Activated CD8-positive, alpha-beta memory T cell treated with anti-CD3 and anti-CD28 coated beads, Interleukin-2, amount 10 ng/mL, durations not matched to agents 7 days and 5 days (primary cell): ENCODE measurements around the gene PARP1. TPM values are rescaled to one million over a fixed set of nuclear protein-coding genes. Genes with fewer than 3 reads are reported as not detected.
A peak's percentile ranks its signal among the peaks of the same experiment; 100 is the strongest.

Source experiments
- ATAC-seq: fragments of 150-1000 bp; cut with Tn5 transposase; one replicate; pipeline ENCODE4 v1.10.0; 2021; ENCODE audit warnings: moderate library complexity
- CTCF ChIA-PET: fragments of 350-600 bp; sonication (Branson Sonifier 250); formaldehyde crosslinking; loops from one replicate; lab custom pipeline; 2021; ENCODE audit warnings: antibody characterized with exemption; lab: Charles Lee
- DNase-seq: peaks from one replicate; pipeline ENCODE4 v3.0.0-alpha.2; 2020
- H3K27ac Mint-ChIP-seq: one replicate; pipeline ENCODE4 v1.8.0; 2021; ENCODE audit warnings: mild to moderate bottlenecking, mixed read lengths
- H3K27me3 Mint-ChIP-seq: one replicate; pipeline ENCODE4 v1.8.0; 2021; ENCODE audit warnings: mixed read lengths
- H3K36me3 Mint-ChIP-seq: one replicate; pipeline ENCODE4 v1.8.0; 2021; ENCODE audit warnings: mild to moderate bottlenecking, mixed read lengths
- H3K4me1 Mint-ChIP-seq: one replicate; pipeline ENCODE4 v1.8.0; 2021; ENCODE audit warnings: mixed read lengths
- H3K4me3 Mint-ChIP-seq: one replicate; pipeline ENCODE4 v1.8.0; 2021; ENCODE audit warnings: mild to moderate bottlenecking, moderate library complexity, mixed read lengths
- H3K9me3 Mint-ChIP-seq: one replicate; pipeline ENCODE4 v1.8.0; 2022; ENCODE audit warnings: low read depth, mixed read lengths
- total RNA-seq, 2 experiments: library from RNA; stranded (reverse); gene quantifications; one replicate each; pipeline ENCODE4 v1.2.3, GENCODE V29; 2021

Gene PARP1
- 100 to 1,000 TPM; 185 to 207 TPM for total RNA-seq

DNA sequence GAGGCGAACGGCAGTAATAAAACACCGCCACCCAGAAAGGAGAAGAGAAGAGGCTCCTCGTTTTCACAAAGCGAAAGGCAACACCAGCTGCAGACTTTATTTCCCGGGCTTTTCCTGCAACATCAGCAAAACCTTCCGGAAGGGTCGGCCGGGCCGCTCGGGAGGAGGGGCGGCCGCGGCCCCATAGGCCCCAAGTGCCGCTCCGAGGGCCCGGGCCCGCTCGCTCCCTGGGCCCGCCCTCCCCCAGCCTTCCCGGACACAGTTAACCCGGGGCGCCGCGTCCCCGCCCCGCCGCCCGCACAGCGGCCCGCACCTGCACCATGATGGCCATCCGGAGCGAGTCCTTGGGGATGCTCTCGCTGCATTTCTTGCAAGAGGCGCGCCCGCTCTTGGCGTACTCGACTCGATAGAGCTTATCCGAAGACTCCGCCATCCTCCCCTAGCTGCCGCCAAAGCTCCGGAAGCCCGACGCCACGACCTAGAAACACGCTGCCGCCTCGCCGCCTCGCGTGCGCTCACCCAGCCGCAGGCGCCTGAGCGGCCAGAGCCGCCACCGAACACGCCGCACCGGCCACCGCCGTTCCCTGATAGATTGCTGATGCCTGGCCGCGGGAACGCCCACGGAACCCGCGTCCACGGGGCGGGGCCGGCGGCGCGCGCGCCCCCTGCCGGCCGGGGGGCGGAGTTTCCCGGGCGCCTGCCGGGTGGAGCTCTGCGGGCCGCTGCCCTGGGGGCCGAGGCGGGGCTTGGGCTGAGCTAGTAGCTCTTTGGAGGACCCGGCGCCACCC lies at the start of gene PARP1:
Gene PARP1 (minus strand): TSS at position 597 of the 788 bp plus-strand sequence. CDS start 164 bp downstream, at position 433.
- H3K36me3 Mint-ChIP-seq, result peaks cover 7% of the 10 kb centered on the region
- ATAC-seq (peak; percentile 89), DNase-seq (peak; percentile 92)
- peaks cover 31% of the 10 kb centered on the region for H3K4me1 Mint-ChIP-seq
- peak within 1 kb of the TSS; percentile 99 for H3K4me3 Mint-ChIP-seq
- CTCF ChIA-PET, result interaction anchor here (0.6 to 6.6 kb wide), 35 partner anchors 8 to 1757 kb away, joined by 3 to 76 read pairs (median 4); partner anchors contain the start of genes LIN9 and STUM
- peaks cover 7% of the 10 kb centered on the region for H3K27me3 Mint-ChIP-seq
- H3K27ac Mint-ChIP-seq, result peak within 1 kb of the TSS; percentile 97
- no peaks in the 10 kb centered on the region for H3K9me3 Mint-ChIP-seq

DNA sequence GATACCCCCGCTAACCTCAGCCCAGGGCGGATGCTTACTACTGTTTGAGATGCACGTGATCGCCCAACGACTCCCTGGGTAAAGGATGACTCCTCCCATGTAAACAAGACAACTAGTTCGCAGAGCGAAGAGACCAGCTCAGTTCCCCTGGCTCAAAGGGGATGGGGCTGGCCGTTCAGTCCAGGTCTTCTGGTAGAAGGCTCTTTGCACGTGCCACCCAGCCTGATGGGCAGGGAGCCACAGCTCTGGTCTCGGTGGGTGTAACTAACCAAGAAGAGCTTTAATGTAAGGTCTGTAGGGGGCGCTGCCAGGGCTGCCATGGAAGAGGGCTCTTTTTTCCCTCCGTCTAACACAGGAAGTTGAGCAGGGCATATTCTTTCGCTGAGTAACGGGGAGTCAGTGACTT lies 49.4 kb upstream of the PARP1 start:
- DNase-seq, result peak; percentile 75
- peaks cover 2% of the 10 kb centered on the region for H3K27me3 Mint-ChIP-seq
- H3K4me3 Mint-ChIP-seq, result peak overlapping the region; percentile 69
- peak overlapping the region; percentile 87 for H3K27ac Mint-ChIP-seq
- ATAC-seq, result peak; percentile 92
- peaks cover 11% of the 10 kb centered on the region for H3K4me1 Mint-ChIP-seq
- H3K9me3 Mint-ChIP-seq, result no peaks in the 10 kb centered on the region
- H3K36me3 Mint-ChIP-seq, result no peaks in the 10 kb centered on the region
- CTCF ChIA-PET, result interaction anchor here (0.6 to 2.1 kb wide), 15 partner anchors 8 to 1868 kb away, joined by 3 to 18 read pairs (median 4); partner anchors contain the start of gene PARP1

- ATAC-seq (no peak), DNase-seq (no peak)
- CTCF ChIA-PET, result no interaction called here
- Mint-ChIP-seq H3K36me3 (no peaks in the 10 kb centered on the region), H3K4me3 (no peak overlapping the region), H3K4me1 (peaks cover 11% of the 10 kb centered on the region), H3K27ac (no peak overlapping the region), H3K9me3 (no peaks in the 10 kb centered on the region), H3K27me3 (peaks cover 2% of the 10 kb centered on the region)
Measured at GRCh38 chr1:226455843-226456242, 48.0 kb upstream of the PARP1 start.

DNA sequence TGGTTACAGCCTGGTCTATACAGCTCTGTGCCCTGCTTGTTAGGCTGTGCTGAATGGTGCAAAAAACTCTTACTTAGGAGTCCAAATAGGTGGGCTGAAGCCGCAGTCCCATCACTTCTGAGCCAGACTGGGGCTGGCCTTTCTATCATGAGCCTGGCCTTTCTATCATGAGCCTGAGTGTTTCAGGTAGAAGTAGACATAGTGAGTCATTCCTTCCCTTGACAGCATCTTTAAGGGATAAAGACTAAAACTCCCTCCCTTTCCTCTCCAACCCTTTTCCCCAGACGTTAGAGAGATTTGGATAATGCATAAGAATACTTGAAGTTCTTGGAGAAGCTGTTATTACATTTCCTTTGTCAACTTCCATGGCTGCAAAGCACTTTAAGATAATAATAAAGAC lies 46.5 kb upstream of the PARP1 start:
- no peak for DNase-seq
- H3K27me3 Mint-ChIP-seq, result no peaks in the 10 kb centered on the region
- H3K4me3 Mint-ChIP-seq, result no peak overlapping the region
- no peaks in the 10 kb centered on the region for H3K36me3 Mint-ChIP-seq
- no peaks in the 10 kb centered on the region for H3K9me3 Mint-ChIP-seq
- no peak for ATAC-seq
- peaks cover 11% of the 10 kb centered on the region for H3K4me1 Mint-ChIP-seq
- no peak overlapping the region for H3K27ac Mint-ChIP-seq
- CTCF ChIA-PET, result no interaction called here

DNA sequence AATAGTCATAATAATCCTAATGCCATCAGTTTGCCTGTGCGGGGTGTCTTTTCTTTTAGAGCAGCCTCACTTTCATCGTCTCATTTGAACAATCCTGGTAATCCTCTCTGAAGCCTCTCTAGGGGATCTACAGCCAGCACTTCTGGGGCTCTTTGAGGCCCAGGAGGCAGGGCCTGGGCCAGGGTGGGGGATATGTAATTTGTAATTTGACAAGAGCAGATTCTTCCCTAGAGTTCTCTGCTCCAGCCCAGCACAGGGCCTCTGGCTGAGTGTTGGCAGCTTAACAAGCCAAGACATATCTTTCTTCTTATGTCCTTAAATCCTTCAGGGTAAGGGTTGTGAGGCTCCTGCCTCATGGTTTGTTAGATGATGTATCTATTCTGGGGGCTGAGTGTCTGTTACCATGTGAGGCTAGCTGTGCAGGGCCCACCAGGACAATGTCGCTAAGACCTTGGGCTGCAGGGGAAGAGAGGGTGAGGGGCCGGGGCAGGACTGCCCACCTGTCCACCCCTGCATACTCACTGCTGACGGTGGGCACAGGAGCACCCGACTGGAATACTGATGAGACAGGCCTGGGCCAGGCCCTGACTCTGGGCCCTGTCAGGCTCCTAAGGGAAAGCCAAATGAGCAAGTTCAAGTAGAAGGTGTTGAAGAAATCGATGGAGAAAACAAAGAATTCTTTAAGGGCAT lies 45.3 kb upstream of the PARP1 start:
- H3K27me3 Mint-ChIP-seq, result peaks cover 8% of the 10 kb centered on the region
- CTCF ChIA-PET, result no interaction called here
- DNase-seq (no peak), ATAC-seq (no peak)
- H3K9me3 Mint-ChIP-seq, result no peaks in the 10 kb centered on the region
- H3K36me3 Mint-ChIP-seq, result no peaks in the 10 kb centered on the region
- no peak overlapping the region for H3K27ac Mint-ChIP-seq
- no peak overlapping the region for H3K4me3 Mint-ChIP-seq
- H3K4me1 Mint-ChIP-seq, result peaks cover 11% of the 10 kb centered on the region

DNA sequence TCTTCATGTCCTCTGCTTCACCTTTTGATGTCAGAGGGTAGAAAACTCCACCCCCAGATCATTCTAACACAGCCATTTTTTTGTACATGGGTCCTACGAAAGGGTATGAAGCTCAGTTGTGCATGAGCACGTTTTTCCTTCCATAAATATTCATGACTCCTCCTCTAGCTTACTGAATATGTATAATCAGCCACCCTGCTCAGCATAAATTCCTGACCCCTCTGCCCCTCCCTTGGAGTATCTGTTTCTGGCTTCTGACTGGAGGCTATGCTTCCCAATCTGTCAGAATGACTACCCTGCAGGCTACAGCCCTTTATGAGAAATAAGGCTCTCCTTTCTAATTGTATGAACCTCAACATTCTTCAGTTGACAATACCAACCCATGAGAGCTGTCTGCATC lies 42.8 kb upstream of the PARP1 start:
- H3K27ac Mint-ChIP-seq, result no peak overlapping the region
- DNase-seq (no peak), ATAC-seq (no peak)
- H3K9me3 Mint-ChIP-seq, result no peaks in the 10 kb centered on the region
- no peaks in the 10 kb centered on the region for H3K36me3 Mint-ChIP-seq
- CTCF ChIA-PET, result interaction anchor here (1.1 kb wide), 1 partner anchor 14 kb away, joined by 3 read pairs; no protein-coding TSS in a partner anchor
- peaks cover 7% of the 10 kb centered on the region for H3K4me1 Mint-ChIP-seq
- no peak overlapping the region for H3K4me3 Mint-ChIP-seq
- H3K27me3 Mint-ChIP-seq, result peaks cover 19% of the 10 kb centered on the region

GRCh38 chr1:226449823-226450222 lies 41.9 kb upstream of the PARP1 start:
- H3K36me3 Mint-ChIP-seq, result peaks cover 1% of the 10 kb centered on the region
- H3K27me3 Mint-ChIP-seq, result peaks cover 19% of the 10 kb centered on the region
- no peak overlapping the region for H3K4me3 Mint-ChIP-seq
- CTCF ChIA-PET, result interaction anchor here (1.1 to 1.7 kb wide), 2 partner anchors 8 to 15 kb away, joined by 3 to 7 read pairs; no protein-coding TSS in a partner anchor
- no peak overlapping the region for H3K27ac Mint-ChIP-seq
- H3K9me3 Mint-ChIP-seq, result no peaks in the 10 kb centered on the region
- ATAC-seq, result no peak
- no peak for DNase-seq
- peaks cover 16% of the 10 kb centered on the region for H3K4me1 Mint-ChIP-seq

- peaks cover 28% of the 10 kb centered on the region for H3K4me1 Mint-ChIP-seq
- H3K36me3 Mint-ChIP-seq, result peaks cover 1% of the 10 kb centered on the region
- H3K27ac Mint-ChIP-seq, result no peak overlapping the region
- ATAC-seq (no peak), DNase-seq (no peak)
- no peak overlapping the region for H3K4me3 Mint-ChIP-seq
- H3K9me3 Mint-ChIP-seq, result no peaks in the 10 kb centered on the region
- CTCF ChIA-PET, result interaction anchor here (1.7 kb wide), 1 partner anchor 10 kb away, joined by 7 read pairs; no protein-coding TSS in a partner anchor
- peaks cover 32% of the 10 kb centered on the region for H3K27me3 Mint-ChIP-seq
Measured at GRCh38 chr1:226447932-226448665, 40.2 kb upstream of the PARP1 start.

- ATAC-seq (no peak), DNase-seq (no peak)
- Mint-ChIP-seq H3K27me3 (peaks cover 41% of the 10 kb centered on the region), H3K9me3 (no peaks in the 10 kb centered on the region), H3K4me3 (no peak overlapping the region), H3K27ac (no peak overlapping the region), H3K36me3 (peaks cover 1% of the 10 kb centered on the region), H3K4me1 (peaks cover 28% of the 10 kb centered on the region)
- CTCF ChIA-PET, result interaction anchor here (0.9 to 2.1 kb wide), 5 partner anchors 11 to 38 kb away, joined by 3 to 9 read pairs (median 3); partner anchors contain the start of gene PARP1
Measured at GRCh38 chr1:226446094-226446493, 38.2 kb upstream of the PARP1 start.

DNA sequence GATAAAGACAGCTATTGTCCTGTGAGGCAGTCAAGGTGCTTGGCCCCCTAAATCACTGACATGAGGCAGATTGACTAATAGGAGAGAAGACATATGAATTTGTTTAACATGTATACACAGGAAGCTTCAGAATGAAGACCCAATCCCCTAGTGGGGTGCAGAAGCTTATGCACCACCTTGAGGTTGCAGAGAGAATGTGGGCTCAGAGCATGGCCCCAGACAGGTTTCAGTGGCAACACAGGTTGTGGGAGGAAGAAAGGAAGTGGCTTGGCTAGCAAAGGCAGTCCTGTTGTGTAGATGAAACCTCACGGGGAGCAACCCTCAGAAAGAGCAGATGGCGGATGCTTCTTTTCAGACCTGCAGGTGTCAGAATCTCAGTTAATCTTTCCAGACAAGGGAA lies 37.0 kb upstream of the PARP1 start:
- CTCF ChIA-PET, result interaction anchor here (1.0 to 4.0 kb wide), 10 partner anchors 13 to 182 kb away, joined by 3 to 40 read pairs (median 6); partner anchors contain the start of genes LIN9 and PARP1
- DNase-seq, result peak; percentile 93
- H3K4me1 Mint-ChIP-seq, result peaks cover 30% of the 10 kb centered on the region
- H3K9me3 Mint-ChIP-seq, result no peaks in the 10 kb centered on the region
- ATAC-seq, result peak; percentile 97
- H3K4me3 Mint-ChIP-seq, result peak overlapping the region; percentile 23
- peaks cover 4% of the 10 kb centered on the region for H3K36me3 Mint-ChIP-seq
- H3K27me3 Mint-ChIP-seq, result peaks cover 49% of the 10 kb centered on the region
- H3K27ac Mint-ChIP-seq, result peak overlapping the region; percentile 76

DNA sequence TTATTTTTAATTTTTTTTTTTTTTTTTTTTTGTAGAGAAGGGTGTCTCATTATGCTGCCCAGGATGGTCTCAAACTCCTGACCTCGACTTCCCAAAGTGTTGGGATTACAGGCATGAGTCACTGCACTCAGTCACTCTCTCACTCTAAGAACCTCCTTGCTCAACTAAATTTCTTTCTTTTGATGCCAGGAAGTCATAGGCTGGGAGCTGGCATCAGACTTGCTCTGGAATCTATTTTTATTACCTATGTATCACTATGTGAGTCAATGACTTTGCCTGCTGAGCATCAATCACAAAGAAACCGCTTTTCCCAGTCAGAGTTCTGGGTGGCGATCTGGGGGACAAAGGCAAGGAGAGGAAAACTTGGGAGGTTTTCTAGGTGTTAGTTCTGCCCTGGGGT lies 35.5 kb upstream of the PARP1 start:
- H3K27me3 Mint-ChIP-seq, result peaks cover 56% of the 10 kb centered on the region
- no peaks in the 10 kb centered on the region for H3K9me3 Mint-ChIP-seq
- H3K27ac Mint-ChIP-seq, result no peak overlapping the region
- DNase-seq (no peak), ATAC-seq (no peak)
- peaks cover 30% of the 10 kb centered on the region for H3K4me1 Mint-ChIP-seq
- H3K4me3 Mint-ChIP-seq, result no peak overlapping the region
- CTCF ChIA-PET, result interaction anchor here (1.5 to 4.0 kb wide), 4 partner anchors 14 to 165 kb away, joined by 7 to 40 read pairs (median 21); partner anchors contain the start of gene PARP1
- peaks cover 4% of the 10 kb centered on the region for H3K36me3 Mint-ChIP-seq

DNA sequence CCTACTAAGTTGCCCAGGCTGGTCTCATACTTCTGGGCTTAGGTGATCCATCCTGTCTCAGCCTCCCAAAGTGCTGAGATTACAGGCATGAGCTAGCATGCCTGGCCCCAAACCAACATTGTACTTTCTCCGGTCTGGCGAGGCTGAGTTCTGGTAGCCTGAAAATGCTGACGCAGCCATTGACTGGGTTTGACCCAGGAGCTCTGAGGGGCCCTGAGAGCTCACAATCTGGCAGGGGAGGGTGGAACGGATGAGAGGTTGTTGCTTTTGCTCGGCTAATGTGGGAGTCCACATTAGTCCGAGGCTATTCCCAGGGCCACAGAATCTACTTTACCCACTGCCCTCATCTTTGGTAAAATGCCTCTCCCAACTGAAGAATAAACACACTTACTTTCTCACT lies 35.1 kb upstream of the PARP1 start:
- ATAC-seq (no peak), DNase-seq (no peak)
- Mint-ChIP-seq H3K4me3 (no peak overlapping the region), H3K4me1 (peaks cover 30% of the 10 kb centered on the region), H3K27me3 (peaks cover 57% of the 10 kb centered on the region), H3K9me3 (no peaks in the 10 kb centered on the region), H3K27ac (no peak overlapping the region), H3K36me3 (peaks cover 4% of the 10 kb centered on the region)
- CTCF ChIA-PET, result interaction anchor here (4.0 kb wide), 1 partner anchor 36 kb away, joined by 40 read pairs; the partner anchor contains the start of gene PARP1
